Mesenchymal stem cell (in vitro differentiated cells and primary cell): Measurements from ENCODE around the gene KIF13A.

Experiments used
- DNase-seq: peaks from one replicate; pipeline ENCODE4 v3.0.0-alpha.2; 2013
- H2AFZ ChIP-seq: one replicate; pipeline ENCODE4 v1.6.1; 2013; ENCODE audit warnings: low read depth, mild to moderate bottlenecking, control low read depth, inconsistent platforms, low read length, moderate library complexity
- H2AK5ac ChIP-seq: 2 replicates; pipeline ENCODE4 v1.6.1; 2013; ENCODE audit warnings: low read length, moderate library complexity, mild to moderate bottlenecking, inconsistent platforms; ENCODE audit not compliant: severe bottlenecking
- H2BK120ac ChIP-seq: one replicate; pipeline ENCODE4 v1.6.1; 2013; ENCODE audit warnings: low read depth, mild to moderate bottlenecking, inconsistent platforms, low read length, moderate library complexity
- H2BK12ac ChIP-seq, 2 experiments: one replicate each; pipeline ENCODE4 v1.6.1; 2013; ENCODE audit warnings: inconsistent platforms in 2 of 2, low read length in 2 of 2, mild to moderate bottlenecking in 2 of 2, moderate library complexity in 2 of 2, control low read depth in 1 of 2
- H2BK15ac ChIP-seq: one replicate; pipeline ENCODE4 v1.6.1; 2013; ENCODE audit warnings: mild to moderate bottlenecking, low read depth, inconsistent platforms; ENCODE audit not compliant: poor library complexity, severe bottlenecking
- H2BK5ac ChIP-seq: 2 replicates; pipeline ENCODE4 v1.6.1; 2013; ENCODE audit warnings: low read depth, mild to moderate bottlenecking, low read length, control low read depth, inconsistent platforms; ENCODE audit not compliant: poor library complexity, severe bottlenecking
- H3K14ac ChIP-seq, 2 experiments: one replicate each; pipeline ENCODE4 v1.6.1; 2013; ENCODE audit warnings: inconsistent platforms in 2 of 2, low read length in 2 of 2, control low read depth in 1 of 2, mild to moderate bottlenecking in 1 of 2, moderate library complexity in 1 of 2
- H3K18ac ChIP-seq, 2 experiments: one replicate each; pipeline ENCODE4 v1.6.1; 2013; ENCODE audit warnings: inconsistent platforms in 2 of 2, low read length in 2 of 2, control low read depth in 1 of 2, low read depth in 1 of 2, mild to moderate bottlenecking in 1 of 2
- H3K23ac ChIP-seq, 2 experiments: one replicate each; pipeline ENCODE4 v1.6.1; 2013; ENCODE audit warnings: inconsistent platforms in 2 of 2, low read length in 2 of 2, mild to moderate bottlenecking in 2 of 2, moderate library complexity in 2 of 2, control low read depth in 1 of 2
- H3K27ac ChIP-seq: 2 replicates; pipeline ENCODE4 v1.5.1; 2013; ENCODE audit warnings: mild to moderate bottlenecking, moderate library complexity, low read length, control low read depth, inconsistent platforms; ENCODE audit not compliant: poor library complexity, severe bottlenecking
- H3K27me3 ChIP-seq, 2 experiments: 2 replicates each; pipeline versions ENCODE4 v1.6.1 to v1.7.0; 2013; ENCODE audit warnings: low read length in 2 of 2, mild to moderate bottlenecking in 2 of 2, moderate library complexity in 2 of 2, control low read depth in 1 of 2, inconsistent platforms in 1 of 2; ENCODE audit not compliant: control insufficient read depth in 1 of 2, insufficient read depth in 1 of 2
- H3K36me3 ChIP-seq, 2 experiments: 2 replicates each; pipeline versions ENCODE4 v1.6.1 to v1.7.0; 2013; ENCODE audit warnings: low read length in 2 of 2, control low read depth in 1 of 2, inconsistent platforms in 1 of 2, low read depth in 1 of 2, mild to moderate bottlenecking in 1 of 2; ENCODE audit not compliant: insufficient read depth in 2 of 2, control insufficient read depth in 1 of 2
- H3K4ac ChIP-seq, 2 experiments: one replicate each; pipeline ENCODE4 v1.6.1; 2013; ENCODE audit warnings: inconsistent platforms in 2 of 2, low read length in 2 of 2, mild to moderate bottlenecking in 2 of 2, moderate library complexity in 2 of 2, control low read depth in 1 of 2, low read depth in 1 of 2
- H3K4me1 ChIP-seq: 2 replicates; pipeline ENCODE4 v1.6.1; 2013; ENCODE audit warnings: low read depth, low read length, control low read depth; ENCODE audit not compliant: control insufficient read depth, insufficient read depth
- H3K4me2 ChIP-seq: 2 replicates; pipeline ENCODE4 v1.6.1; 2013; ENCODE audit warnings: low read length, mild to moderate bottlenecking, inconsistent platforms; ENCODE audit not compliant: poor library complexity, severe bottlenecking
- H3K4me3 ChIP-seq, 2 experiments: 2 replicates each; pipeline versions ENCODE4 v1.5.1 to v1.7.0; 2013; ENCODE audit warnings: low read length in 2 of 2, mild to moderate bottlenecking in 2 of 2, control low read depth in 1 of 2, low read depth in 1 of 2; ENCODE audit not compliant: insufficient read depth in 1 of 2
- H3K79me1 ChIP-seq: replicated peaks from 2 replicates; pipeline ENCODE4 v1.6.1; 2013; ENCODE audit warnings: mild to moderate bottlenecking, control low read depth, low read length, inconsistent platforms; ENCODE audit not compliant: poor library complexity, severe bottlenecking
- H3K9ac ChIP-seq: 2 replicates; pipeline ENCODE4 v1.7.0; 2013; ENCODE audit warnings: mild to moderate bottlenecking, low read length, moderate library complexity
- H3K9me3 ChIP-seq: 2 replicates; pipeline ENCODE4 v1.7.0; 2013; ENCODE audit warnings: mild to moderate bottlenecking, low read length; ENCODE audit not compliant: control insufficient read depth
- H4K8ac ChIP-seq: one replicate; pipeline ENCODE4 v1.6.1; 2013; ENCODE audit warnings: inconsistent platforms, mild to moderate bottlenecking, low read length, moderate library complexity
- H4K91ac ChIP-seq: one replicate; pipeline ENCODE4 v1.6.1; 2013; ENCODE audit warnings: mild to moderate bottlenecking, low read length, inconsistent platforms
- WGBS: methylation state at CpG from one replicate; pipeline ENCODE4 v1.1.7; 2013; ENCODE audit warnings: mixed read lengths; 5-methylcytosine and 5-hydroxymethylcytosine counted together

The KIF13A gene

GRCh38 chr6:17780061-17780460 lies 207.4 kb downstream of the KIF13A start:
- Histone ChIP-seq H3K9me3 (no peaks in the 10 kb centered on the region), H4K8ac (no peak overlapping the region), H3K23ac (no peak overlapping the region), H2AFZ (no peak overlapping the region), H3K18ac (no peak overlapping the region), H4K91ac (no peak overlapping the region), H2BK5ac (no peak overlapping the region), H2BK12ac (no peak overlapping the region), H3K9ac (no peak overlapping the region), H3K4me3 (no peak overlapping the region), H2AK5ac (no peak overlapping the region), H3K27me3 (no peaks in the 10 kb centered on the region), H3K14ac (no peak overlapping the region), H3K4ac (no peak overlapping the region), H3K27ac (no peak overlapping the region), H2BK15ac (no peak overlapping the region), H3K36me3 (peaks cover 22 to 83% of the 10 kb centered on the region in 2 experiments), H3K4me1 (no peaks in the 10 kb centered on the region), H2BK120ac (no peak overlapping the region), H3K4me2 (no peak overlapping the region), H3K79me1 (peaks cover 2% of the 10 kb centered on the region)
- 69% methylated on average over 1 of the region's 2 CpGs for WGBS
- no peak for DNase-seq

- Histone ChIP-seq H4K8ac (no peak overlapping the region), H3K4me1 (no peaks in the 10 kb centered on the region), H2BK5ac (no peak overlapping the region), H3K23ac (no peak overlapping the region), H3K36me3 (peaks cover 10 to 97% of the 10 kb centered on the region in 2 experiments), H3K27ac (no peak overlapping the region), H3K9me3 (no peaks in the 10 kb centered on the region), H4K91ac (no peak overlapping the region), H3K27me3 (no peaks in the 10 kb centered on the region), H3K14ac (no peak overlapping the region), H3K9ac (no peak overlapping the region), H2AFZ (no peak overlapping the region), H2BK120ac (no peak overlapping the region), H3K79me1 (no peaks in the 10 kb centered on the region), H2AK5ac (no peak overlapping the region), H3K18ac (no peak overlapping the region), H3K4me2 (no peak overlapping the region), H3K4ac (no peak overlapping the region), H2BK15ac (no peak overlapping the region), H2BK12ac (no peak overlapping the region), H3K4me3 (no peak overlapping the region)
- 91% methylated on average over 3 of the region's 3 CpGs for WGBS
- no peak for DNase-seq
Observed at GRCh38 chr6:17771609-17772008, 215.8 kb downstream of the KIF13A start.

- H3K14ac ChIP-seq, result no peak overlapping the region
- H3K18ac ChIP-seq, result no peak overlapping the region
- no peak overlapping the region for H4K8ac ChIP-seq
- peaks cover 16 to 93% of the 10 kb centered on the region in 2 experiments for H3K36me3 ChIP-seq
- no peak overlapping the region for H4K91ac ChIP-seq
- H3K79me1 ChIP-seq, result peaks cover 3% of the 10 kb centered on the region
- no peak for DNase-seq
- WGBS, result 100% methylated on average over 1 of the region's 1 CpG
- no peak overlapping the region for H2BK15ac ChIP-seq
- H2AK5ac ChIP-seq, result no peak overlapping the region
- no peak overlapping the region for H3K4me3 ChIP-seq
- H3K4me1 ChIP-seq, result no peaks in the 10 kb centered on the region
- H3K9me3 ChIP-seq, result no peaks in the 10 kb centered on the region
- H3K23ac ChIP-seq, result no peak overlapping the region
- no peak overlapping the region for H2AFZ ChIP-seq
- H3K27ac ChIP-seq, result no peak overlapping the region
- no peaks in the 10 kb centered on the region for H3K27me3 ChIP-seq
- H3K4me2 ChIP-seq, result no peak overlapping the region
- H2BK12ac ChIP-seq, result no peak overlapping the region
- no peak overlapping the region for H3K9ac ChIP-seq
- H3K4ac ChIP-seq, result no peak overlapping the region
- H2BK120ac ChIP-seq, result no peak overlapping the region
- no peak overlapping the region for H2BK5ac ChIP-seq
Observed at GRCh38 chr6:17768881-17769280, 218.6 kb downstream of the KIF13A start.

- Histone ChIP-seq H3K4me3 (no peak overlapping the region), H2BK120ac (no peak overlapping the region), H2AFZ (no peak overlapping the region), H2BK12ac (no peak overlapping the region), H3K4ac (no peak overlapping the region), H3K14ac (no peak overlapping the region), H2BK15ac (no peak overlapping the region), H4K8ac (no peak overlapping the region), H3K4me1 (no peaks in the 10 kb centered on the region), H3K27me3 (no peaks in the 10 kb centered on the region), H3K4me2 (no peak overlapping the region), H4K91ac (no peak overlapping the region), H3K36me3 (peaks cover 18 to 93% of the 10 kb centered on the region in 2 experiments), H3K79me1 (peaks cover 3% of the 10 kb centered on the region), H2AK5ac (no peak overlapping the region), H2BK5ac (no peak overlapping the region), H3K27ac (no peak overlapping the region), H3K23ac (no peak overlapping the region), H3K9ac (no peak overlapping the region), H3K9me3 (no peaks in the 10 kb centered on the region), H3K18ac (no peak overlapping the region)
- 84% methylated on average over 3 of the region's 3 CpGs for WGBS
- peak; percentile 37 for DNase-seq
Observed at GRCh38 chr6:17768388-17768787, 219.0 kb downstream of the KIF13A start.
